HEK293 (cell line): ENCODE measurements around the gene H3-3A.
A peak's percentile ranks its signal among the peaks of the same experiment; 100 is the strongest.

Experiments used
- EGR2 ChIP-seq: fragments of 450-650 bp; formaldehyde crosslinking; IDR thresholded peaks from 2 replicates; pipeline ENCODE4 v1.5.1; 2016; ENCODE audit warnings: low read depth, missing biosample characterization, missing genetic modification characterization
- KLF10 ChIP-seq: fragments of 450-650 bp; IDR thresholded peaks from 2 replicates; pipeline ENCODE4 v1.5.1; 2018; ENCODE audit warnings: missing biosample characterization, mild to moderate bottlenecking, missing genetic modification characterization
- KLF16 ChIP-seq: fragments of 450-650 bp; formaldehyde crosslinking; IDR thresholded peaks from 2 replicates; pipeline ENCODE4 v1.5.1; 2017; ENCODE audit warnings: missing biosample characterization, missing genetic modification characterization
- KLF7 ChIP-seq: fragments of 450-650 bp; formaldehyde crosslinking; IDR thresholded peaks from 2 replicates; pipeline ENCODE4 v1.5.1; 2016; ENCODE audit warnings: missing biosample characterization, missing genetic modification characterization, borderline replicate concordance
- KLF8 ChIP-seq: fragments of 450-650 bp; formaldehyde crosslinking; IDR thresholded peaks from 2 replicates; pipeline ENCODE4 v1.5.1; 2016; ENCODE audit warnings: missing biosample characterization, missing genetic modification characterization
- OSR2 ChIP-seq: fragments of 450-650 bp; formaldehyde crosslinking; IDR thresholded peaks from 2 replicates; pipeline ENCODE4 v1.5.1; 2016; ENCODE audit warnings: missing biosample characterization, missing genetic modification characterization
- SP2 ChIP-seq: fragments of 450-650 bp; formaldehyde crosslinking; IDR thresholded peaks from 2 replicates; pipeline ENCODE4 v1.5.1; 2016; ENCODE audit warnings: missing biosample characterization, missing genetic modification characterization
- WT1 ChIP-seq: fragments of 450-650 bp; formaldehyde crosslinking; IDR thresholded peaks from 2 replicates; pipeline ENCODE4 v1.5.1; 2016; ENCODE audit warnings: missing biosample characterization, missing genetic modification characterization
- ZBTB20 ChIP-seq: fragments of 450-650 bp; formaldehyde crosslinking; IDR thresholded peaks from 2 replicates; pipeline ENCODE4 v1.5.1; 2016; ENCODE audit warnings: missing biosample characterization, missing genetic modification characterization
- ZNF133 ChIP-seq: fragments of 450-650 bp; formaldehyde crosslinking; IDR thresholded peaks from 2 replicates; pipeline ENCODE4 v1.5.1; 2016; ENCODE audit warnings: missing biosample characterization, missing genetic modification characterization
- ZNF354C ChIP-seq: fragments of 450-650 bp; formaldehyde crosslinking; IDR thresholded peaks from 2 replicates; pipeline ENCODE4 v1.5.1; 2016; ENCODE audit warnings: missing biosample characterization, missing genetic modification characterization, low read depth, borderline replicate concordance
- ZNF37A ChIP-seq: fragments of 450-650 bp; IDR thresholded peaks from 2 replicates; pipeline ENCODE4 v1.5.1; 2018; ENCODE audit warnings: missing biosample characterization, missing genetic modification characterization
- ZNF433 ChIP-seq: fragments of 450-650 bp; formaldehyde crosslinking; IDR thresholded peaks from 2 replicates; pipeline ENCODE4 v1.5.1; 2016; ENCODE audit warnings: missing biosample characterization, missing genetic modification characterization, low read depth
- ZNF530 ChIP-seq: fragments of 450-650 bp; formaldehyde crosslinking; IDR thresholded peaks from 2 replicates; pipeline ENCODE4 v1.5.1; 2016; ENCODE audit warnings: low read depth, missing biosample characterization, missing genetic modification characterization
- ZNF548 ChIP-seq: fragments of 450-650 bp; formaldehyde crosslinking; IDR thresholded peaks from 2 replicates; pipeline ENCODE4 v1.5.1; 2016; ENCODE audit warnings: missing biosample characterization, missing genetic modification characterization
- ZNF558 ChIP-seq: fragments of 450-650 bp; formaldehyde crosslinking; IDR thresholded peaks from 2 replicates; pipeline ENCODE4 v1.5.1; 2016; ENCODE audit warnings: missing biosample characterization, missing genetic modification characterization
- ZNF623 ChIP-seq: fragments of 450-650 bp; formaldehyde crosslinking; IDR thresholded peaks from 2 replicates; pipeline ENCODE4 v1.5.1; 2016; ENCODE audit warnings: missing biosample characterization, missing genetic modification characterization
- ZNF660 ChIP-seq: fragments of 450-650 bp; IDR thresholded peaks from 2 replicates; pipeline ENCODE4 v1.5.1; 2018; ENCODE audit warnings: missing biosample characterization, mild to moderate bottlenecking, missing genetic modification characterization
- ZNF768 ChIP-seq: fragments of 450-650 bp; formaldehyde crosslinking; IDR thresholded peaks from 2 replicates; pipeline ENCODE4 v1.5.1; 2018; ENCODE audit warnings: missing biosample characterization, mild to moderate bottlenecking, missing genetic modification characterization
- ZNF776 ChIP-seq: fragments of 450-650 bp; formaldehyde crosslinking; IDR thresholded peaks from 2 replicates; pipeline ENCODE4 v1.5.0; 2017; ENCODE audit warnings: missing biosample characterization, missing genetic modification characterization, borderline replicate concordance
- ZNF791 ChIP-seq: fragments of 450-650 bp; formaldehyde crosslinking; IDR thresholded peaks from 2 replicates; pipeline ENCODE4 v1.5.1; 2016; ENCODE audit warnings: missing biosample characterization, missing genetic modification characterization
- ZNF843 ChIP-seq: fragments of 450-650 bp; formaldehyde crosslinking; IDR thresholded peaks from 2 replicates; pipeline ENCODE4 v1.5.1; 2016; ENCODE audit warnings: missing biosample characterization, missing genetic modification characterization
- ZSCAN30 ChIP-seq: fragments of 450-650 bp; IDR thresholded peaks from 2 replicates; pipeline ENCODE4 v1.5.1; 2018; ENCODE audit warnings: missing biosample characterization, mild to moderate bottlenecking, missing genetic modification characterization, moderate library complexity
- TF ChIP-seq, protein P1 (sequence below): fragments of 450-650 bp; formaldehyde crosslinking; conservative IDR thresholded peaks from 2 replicates; pipeline ENCODE4 v1.5.1; 2016; ENCODE audit warnings: low read depth, missing biosample characterization, missing genetic modification characterization
- TF ChIP-seq, protein P2 (sequence below): fragments of 450-650 bp; formaldehyde crosslinking; IDR thresholded peaks from 2 replicates; pipeline ENCODE4 v1.5.1; 2016; ENCODE audit warnings: missing biosample characterization, missing genetic modification characterization
- TF ChIP-seq, protein P3 (sequence below): fragments of 450-650 bp; formaldehyde crosslinking; IDR thresholded peaks from 2 replicates; pipeline ENCODE4 v1.5.1; 2016; ENCODE audit warnings: missing biosample characterization, missing genetic modification characterization, borderline replicate concordance
- TF ChIP-seq, protein P4 (sequence below): fragments of 450-650 bp; formaldehyde crosslinking; IDR thresholded peaks from 2 replicates; pipeline ENCODE4 v1.5.1; 2016; ENCODE audit warnings: missing biosample characterization, missing genetic modification characterization
- TF ChIP-seq, protein P5 (sequence below): fragments of 450-650 bp; formaldehyde crosslinking; IDR thresholded peaks from 2 replicates; pipeline ENCODE4 v1.5.1; 2016; ENCODE audit warnings: missing biosample characterization, missing genetic modification characterization
- TF ChIP-seq, protein P6 (sequence below): fragments of 450-650 bp; formaldehyde crosslinking; optimal IDR thresholded peaks from 2 replicates; pipeline ENCODE3; 2016; ENCODE audit warnings: missing biosample characterization, mild to moderate bottlenecking, missing genetic modification characterization

H3-3A gene

DNA sequence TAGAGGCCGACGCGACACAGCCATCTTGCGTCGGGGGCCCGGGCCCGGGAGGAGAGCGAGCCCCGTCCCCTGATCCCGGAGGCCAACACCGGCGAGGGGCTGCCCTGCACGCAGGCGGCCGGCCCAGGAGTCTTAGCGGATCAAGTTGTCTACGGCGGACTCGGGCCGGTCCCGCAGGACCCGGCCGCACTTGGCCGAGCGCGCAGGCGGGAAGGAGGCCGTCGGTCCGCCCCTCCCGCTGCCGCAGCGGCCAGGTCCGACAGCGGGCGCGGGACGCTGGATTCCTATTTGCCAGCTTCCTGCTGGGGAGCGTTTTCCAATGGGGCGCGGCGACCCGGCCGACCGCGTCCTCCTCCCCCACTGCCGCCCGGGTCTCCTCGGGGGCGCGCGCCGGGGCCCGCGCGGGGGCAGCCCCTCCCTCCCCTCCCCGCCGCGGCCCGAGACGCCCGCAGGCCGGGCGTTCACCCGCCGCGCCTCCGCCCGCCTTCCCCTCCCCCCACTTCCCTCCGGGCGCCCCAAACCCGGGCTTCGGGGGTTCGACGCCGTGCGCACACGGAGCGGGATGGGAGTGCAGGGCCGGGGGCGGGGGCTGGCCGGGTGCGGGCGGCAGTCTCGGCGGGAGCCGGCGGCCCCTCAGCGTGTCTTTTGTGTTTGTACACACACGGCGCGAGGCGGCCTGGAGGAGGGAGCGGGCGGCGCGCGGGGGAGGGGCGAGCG, 517 bp upstream of the H3-3A start (continued):
- TF ChIP-seq, protein P1, sequence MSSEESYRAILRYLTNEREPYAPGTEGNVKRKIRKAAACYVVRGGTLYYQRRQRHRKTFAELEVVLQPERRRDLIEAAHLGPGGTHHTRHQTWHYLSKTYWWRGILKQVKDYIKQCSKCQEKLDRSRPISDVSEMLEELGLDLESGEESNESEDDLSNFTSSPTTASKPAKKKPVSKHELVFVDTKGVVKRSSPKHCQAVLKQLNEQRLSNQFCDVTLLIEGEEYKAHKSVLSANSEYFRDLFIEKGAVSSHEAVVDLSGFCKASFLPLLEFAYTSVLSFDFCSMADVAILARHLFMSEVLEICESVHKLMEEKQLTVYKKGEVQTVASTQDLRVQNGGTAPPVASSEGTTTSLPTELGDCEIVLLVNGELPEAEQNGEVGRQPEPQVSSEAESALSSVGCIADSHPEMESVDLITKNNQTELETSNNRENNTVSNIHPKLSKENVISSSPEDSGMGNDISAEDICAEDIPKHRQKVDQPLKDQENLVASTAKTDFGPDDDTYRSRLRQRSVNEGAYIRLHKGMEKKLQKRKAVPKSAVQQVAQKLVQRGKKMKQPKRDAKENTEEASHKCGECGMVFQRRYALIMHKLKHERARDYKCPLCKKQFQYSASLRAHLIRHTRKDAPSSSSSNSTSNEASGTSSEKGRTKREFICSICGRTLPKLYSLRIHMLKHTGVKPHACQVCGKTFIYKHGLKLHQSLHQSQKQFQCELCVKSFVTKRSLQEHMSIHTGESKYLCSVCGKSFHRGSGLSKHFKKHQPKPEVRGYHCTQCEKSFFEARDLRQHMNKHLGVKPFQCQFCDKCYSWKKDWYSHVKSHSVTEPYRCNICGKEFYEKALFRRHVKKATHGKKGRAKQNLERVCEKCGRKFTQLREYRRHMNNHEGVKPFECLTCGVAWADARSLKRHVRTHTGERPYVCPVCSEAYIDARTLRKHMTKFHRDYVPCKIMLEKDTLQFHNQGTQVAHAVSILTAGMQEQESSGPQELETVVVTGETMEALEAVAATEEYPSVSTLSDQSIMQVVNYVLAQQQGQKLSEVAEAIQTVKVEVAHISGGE (tag by site-specific recombination): peak; percentile 84
- TF ChIP-seq KLF16 (tag by site-specific recombination): peak; percentile 86
- TF ChIP-seq, protein P2, sequence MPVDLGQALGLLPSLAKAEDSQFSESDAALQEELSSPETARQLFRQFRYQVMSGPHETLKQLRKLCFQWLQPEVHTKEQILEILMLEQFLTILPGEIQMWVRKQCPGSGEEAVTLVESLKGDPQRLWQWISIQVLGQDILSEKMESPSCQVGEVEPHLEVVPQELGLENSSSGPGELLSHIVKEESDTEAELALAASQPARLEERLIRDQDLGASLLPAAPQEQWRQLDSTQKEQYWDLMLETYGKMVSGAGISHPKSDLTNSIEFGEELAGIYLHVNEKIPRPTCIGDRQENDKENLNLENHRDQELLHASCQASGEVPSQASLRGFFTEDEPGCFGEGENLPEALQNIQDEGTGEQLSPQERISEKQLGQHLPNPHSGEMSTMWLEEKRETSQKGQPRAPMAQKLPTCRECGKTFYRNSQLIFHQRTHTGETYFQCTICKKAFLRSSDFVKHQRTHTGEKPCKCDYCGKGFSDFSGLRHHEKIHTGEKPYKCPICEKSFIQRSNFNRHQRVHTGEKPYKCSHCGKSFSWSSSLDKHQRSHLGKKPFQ (tag by site-specific recombination): no peak
- peak; percentile 74 for TF ChIP-seq KLF8 (tag by site-specific recombination)
- peak; percentile 99 for TF ChIP-seq ZBTB20 (tag by site-specific recombination)
- peak; percentile 75 for TF ChIP-seq ZNF843 (tag by site-specific recombination)
- TF ChIP-seq, protein P3, sequence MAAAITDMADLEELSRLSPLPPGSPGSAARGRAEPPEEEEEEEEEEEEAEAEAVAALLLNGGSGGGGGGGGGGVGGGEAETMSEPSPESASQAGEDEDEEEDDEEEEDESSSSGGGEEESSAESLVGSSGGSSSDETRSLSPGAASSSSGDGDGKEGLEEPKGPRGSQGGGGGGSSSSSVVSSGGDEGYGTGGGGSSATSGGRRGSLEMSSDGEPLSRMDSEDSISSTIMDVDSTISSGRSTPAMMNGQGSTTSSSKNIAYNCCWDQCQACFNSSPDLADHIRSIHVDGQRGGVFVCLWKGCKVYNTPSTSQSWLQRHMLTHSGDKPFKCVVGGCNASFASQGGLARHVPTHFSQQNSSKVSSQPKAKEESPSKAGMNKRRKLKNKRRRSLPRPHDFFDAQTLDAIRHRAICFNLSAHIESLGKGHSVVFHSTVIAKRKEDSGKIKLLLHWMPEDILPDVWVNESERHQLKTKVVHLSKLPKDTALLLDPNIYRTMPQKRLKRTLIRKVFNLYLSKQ: no peak
- TF ChIP-seq, protein P4, sequence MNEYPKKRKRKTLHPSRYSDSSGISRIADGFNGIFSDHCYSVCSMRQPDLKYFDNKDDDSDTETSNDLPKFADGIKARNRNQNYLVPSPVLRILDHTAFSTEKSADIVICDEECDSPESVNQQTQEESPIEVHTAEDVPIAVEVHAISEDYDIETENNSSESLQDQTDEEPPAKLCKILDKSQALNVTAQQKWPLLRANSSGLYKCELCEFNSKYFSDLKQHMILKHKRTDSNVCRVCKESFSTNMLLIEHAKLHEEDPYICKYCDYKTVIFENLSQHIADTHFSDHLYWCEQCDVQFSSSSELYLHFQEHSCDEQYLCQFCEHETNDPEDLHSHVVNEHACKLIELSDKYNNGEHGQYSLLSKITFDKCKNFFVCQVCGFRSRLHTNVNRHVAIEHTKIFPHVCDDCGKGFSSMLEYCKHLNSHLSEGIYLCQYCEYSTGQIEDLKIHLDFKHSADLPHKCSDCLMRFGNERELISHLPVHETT (tag by site-specific recombination): 0 out of 2 replicates have a peak, but pooled peaks have one; percentile 40
- TF ChIP-seq KLF7 (tag by site-specific recombination): no peak; the same call in 1 of the 2 replicates
- no peak for TF ChIP-seq ZNF548 (tag by site-specific recombination)
- no peak for TF ChIP-seq ZNF623 (tag by site-specific recombination)
- TF ChIP-seq EGR2 (tag by site-specific recombination): no peak; the same call in 1 of the 2 replicates
- TF ChIP-seq SP2 (tag by site-specific recombination): peak; percentile 73
- no peak for TF ChIP-seq ZNF354C (tag by site-specific recombination)
- peak; percentile 68 for TF ChIP-seq KLF10 (tag by site-specific recombination)
- TF ChIP-seq, protein P5, sequence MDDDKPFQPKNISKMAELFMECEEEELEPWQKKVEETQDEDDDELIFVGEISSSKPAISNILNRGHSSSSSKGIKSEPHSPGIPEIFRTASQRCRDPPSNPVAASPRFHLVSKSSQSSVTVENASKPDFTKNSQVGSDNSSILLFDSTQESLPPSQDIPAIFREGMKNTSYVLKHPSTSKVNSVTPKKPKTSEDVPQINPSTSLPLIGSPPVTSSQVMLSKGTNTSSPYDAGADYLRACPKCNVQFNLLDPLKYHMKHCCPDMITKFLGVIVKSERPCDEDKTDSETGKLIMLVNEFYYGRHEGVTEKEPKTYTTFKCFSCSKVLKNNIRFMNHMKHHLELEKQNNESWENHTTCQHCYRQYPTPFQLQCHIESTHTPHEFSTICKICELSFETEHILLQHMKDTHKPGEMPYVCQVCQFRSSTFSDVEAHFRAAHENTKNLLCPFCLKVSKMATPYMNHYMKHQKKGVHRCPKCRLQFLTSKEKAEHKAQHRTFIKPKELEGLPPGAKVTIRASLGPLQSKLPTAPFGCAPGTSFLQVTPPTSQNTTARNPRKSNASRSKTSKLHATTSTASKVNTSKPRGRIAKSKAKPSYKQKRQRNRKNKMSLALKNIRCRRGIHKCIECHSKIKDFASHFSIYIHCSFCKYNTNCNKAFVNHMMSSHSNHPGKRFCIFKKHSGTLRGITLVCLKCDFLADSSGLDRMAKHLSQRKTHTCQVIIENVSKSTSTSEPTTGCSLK: no peak
- TF ChIP-seq ZNF768 (tag by site-specific recombination): peak; percentile 24; the same call in 1 of the 2 replicates
- TF ChIP-seq, protein P6, sequence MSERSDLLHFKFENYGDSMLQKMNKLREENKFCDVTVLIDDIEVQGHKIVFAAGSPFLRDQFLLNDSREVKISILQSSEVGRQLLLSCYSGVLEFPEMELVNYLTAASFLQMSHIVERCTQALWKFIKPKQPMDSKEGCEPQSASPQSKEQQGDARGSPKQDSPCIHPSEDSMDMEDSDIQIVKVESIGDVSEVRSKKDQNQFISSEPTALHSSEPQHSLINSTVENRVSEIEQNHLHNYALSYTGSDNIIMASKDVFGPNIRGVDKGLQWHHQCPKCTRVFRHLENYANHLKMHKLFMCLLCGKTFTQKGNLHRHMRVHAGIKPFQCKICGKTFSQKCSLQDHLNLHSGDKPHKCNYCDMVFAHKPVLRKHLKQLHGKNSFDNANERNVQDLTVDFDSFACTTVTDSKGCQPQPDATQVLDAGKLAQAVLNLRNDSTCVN (tag by site-specific recombination): peak; percentile 95
- TF ChIP-seq ZNF133: no peak
- TF ChIP-seq ZNF558 (tag by site-specific recombination): no peak
- no peak for TF ChIP-seq ZNF791
- TF ChIP-seq ZNF660 (tag by site-specific recombination): no peak; the same call in none of the 2 replicates
- TF ChIP-seq ZNF433 (tag by site-specific recombination): no peak
- TF ChIP-seq ZNF37A (tag by site-specific recombination): no peak; the same call in 1 of the 2 replicates
- TF ChIP-seq ZSCAN30 (tag by site-specific recombination): peak; percentile 99
- TF ChIP-seq ZNF776 (tag by site-specific recombination): no peak
- no peak for TF ChIP-seq ZNF530 (tag by site-specific recombination)
- no peak for TF ChIP-seq OSR2 (tag by site-specific recombination)
- TF ChIP-seq WT1 (tag by site-specific recombination): peak; percentile 46; the same call in 1 of the 2 replicates
